ENCODE data around the gene HDX.

DNA sequence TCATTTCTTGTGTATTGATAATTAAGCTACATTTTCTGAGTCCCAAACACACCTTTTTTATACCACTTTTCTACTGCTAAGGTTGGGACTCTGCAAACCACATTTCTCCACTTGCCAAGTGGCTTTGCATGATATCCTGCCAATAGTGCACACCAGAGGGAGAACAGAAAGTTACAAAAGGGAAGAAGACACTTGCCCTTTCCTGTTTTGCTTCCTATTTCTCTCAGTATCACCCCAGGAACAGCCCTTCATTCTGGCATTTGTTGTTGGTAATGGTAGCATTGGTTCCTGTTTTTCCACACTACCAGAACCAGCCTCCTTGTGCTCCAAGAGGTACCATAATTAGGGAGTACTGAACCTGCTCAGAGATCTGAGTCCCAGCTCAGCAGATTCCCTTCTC, 87.1 kb downstream of the HDX start:
- TF ChIP-seq CTCF (IDR thresholded peaks at IDR 0.05) (no peak), POLR2AphosphoS5 (IDR thresholded peaks at IDR 0.05) (no peak)

Data from prostate gland (tissue), 2 donors.